ENCODE data around the gene MKRN2. TPM values are rescaled to one million over a fixed set of nuclear protein-coding genes. Genes with fewer than 3 reads are reported as not detected.
"Not testable (repeated sequence)": the region's sequence is repeated elsewhere in the genome, so short reads cannot be mapped to it uniquely, and the experiment has no call there.

The MKRN2 gene
- total RNA-seq, 4 donors from 2014 or later: 14.8 to 29.9 (median 25.1) TPM

GRCh38 chr3:12627370-12627769 lies 70.5 kb downstream of the MKRN2 start:
- no peak for ATAC-seq
- in situ Hi-C loops (cut with MboI; ENCODE audit: low sequenced_read_pairs in 4 of 4): no loop called here
- intact Hi-C loops (cut with DNase I; ENCODE audit: low total_unique reads): no loop called here
- H3K9me3 ChIP-seq: no peaks in the 10 kb centered on the region
- H3K27ac ChIP-seq: peak overlapping the region; percentile 60 to 79 (median 68)
- no peaks in the 10 kb centered on the region for H3K27me3 ChIP-seq
- peaks cover 67% of the 10 kb centered on the region in 2 donors for H3K4me1 ChIP-seq
- no peak for DNase-seq
- no peak overlapping the region for H3K4me3 ChIP-seq
- TF ChIP-seq CTCF (IDR thresholded peaks at IDR 0.05 in 4 of 5, conservative IDR thresholded peaks at IDR 0.05 in 1 of 5) (no peak), POLR2A (IDR thresholded peaks at IDR 0.05) (no peak)
- H3K36me3 ChIP-seq: no peaks in the 10 kb centered on the region

- DNase-seq (no peak), ATAC-seq (no peak)
- H3K4me3 ChIP-seq: no peak overlapping the region
- H3K27me3 ChIP-seq: no peaks in the 10 kb centered on the region
- no peaks in the 10 kb centered on the region for H3K9me3 ChIP-seq
- in situ Hi-C loops (cut with MboI; ENCODE audit: low sequenced_read_pairs in 4 of 4): no loop called here
- H3K27ac ChIP-seq: peak overlapping the region; percentile 60 to 79 (median 68)
- no peaks in the 10 kb centered on the region for H3K36me3 ChIP-seq
- H3K4me1 ChIP-seq: peaks cover 67 to 75% of the 10 kb centered on the region in 2 donors
- intact Hi-C loops (cut with DNase I; ENCODE audit: low total_unique reads): no loop called here
- TF ChIP-seq POLR2A (IDR thresholded peaks at IDR 0.05) (no peak), CTCF (IDR thresholded peaks at IDR 0.05 in 4 of 5, conservative IDR thresholded peaks at IDR 0.05 in 1 of 5) (no peak)
These were observed 71.9 kb downstream of the MKRN2 start for GRCh38 chr3:12628813-12629212.

GRCh38 chr3:12629560-12629959 lies 72.7 kb downstream of the MKRN2 start:
- in situ Hi-C loops (cut with MboI; ENCODE audit: low sequenced_read_pairs in 4 of 4) (no loop called here), intact Hi-C loops (cut with DNase I; ENCODE audit: low total_unique reads) (no loop called here)
- H3K27me3 ChIP-seq: no peaks in the 10 kb centered on the region
- peak; percentile 84 to 94 for ATAC-seq
- no peaks in the 10 kb centered on the region for H3K9me3 ChIP-seq
- H3K4me1 ChIP-seq: peaks cover 65 to 71% of the 10 kb centered on the region in 2 donors
- no peaks in the 10 kb centered on the region for H3K36me3 ChIP-seq
- no peak overlapping the region for H3K4me3 ChIP-seq
- peak in 1 of 2 donors; percentile 9 for TF ChIP-seq POLR2A (IDR thresholded peaks at IDR 0.05)
- no peak for TF ChIP-seq CTCF (IDR thresholded peaks at IDR 0.05 in 4 of 5, conservative IDR thresholded peaks at IDR 0.05 in 1 of 5)
- peak; percentile 52 to 64 for DNase-seq
- peak overlapping the region; percentile 60 to 79 (median 68) for H3K27ac ChIP-seq

GRCh38 chr3:12630292-12630691 lies 73.4 kb downstream of the MKRN2 start:
- Histone ChIP-seq H3K27ac (peak overlapping the region; percentile 60 to 79 (median 68)), H3K9me3 (no peaks in the 10 kb centered on the region), H3K27me3 (no peaks in the 10 kb centered on the region), H3K4me1 (peaks cover 59 to 68% of the 10 kb centered on the region in 2 donors), H3K36me3 (no peaks in the 10 kb centered on the region), H3K4me3 (no peak overlapping the region)
- ATAC-seq (no peak), DNase-seq (no peak)
- intact Hi-C loops (cut with DNase I; ENCODE audit: low total_unique reads) (no loop called here), in situ Hi-C loops (cut with MboI; ENCODE audit: low sequenced_read_pairs in 4 of 4) (no loop called here)
- TF ChIP-seq CTCF (IDR thresholded peaks at IDR 0.05 in 4 of 5, conservative IDR thresholded peaks at IDR 0.05 in 1 of 5): no peak
- no peak for TF ChIP-seq POLR2A (IDR thresholded peaks at IDR 0.05)

- H3K9me3 ChIP-seq; DNase-seq; H3K27me3 ChIP-seq; H3K4me3 ChIP-seq; in situ Hi-C loops (cut with MboI; ENCODE audit: low sequenced_read_pairs in 4 of 4); ATAC-seq; H3K36me3 ChIP-seq; intact Hi-C loops (cut with DNase I; ENCODE audit: low total_unique reads): not testable (repeated sequence)
- Histone ChIP-seq H3K4me1 (peaks cover 54 to 63% of the 10 kb centered on the region in 2 donors), H3K27ac (peak overlapping the region; percentile 60 to 79 (median 68))
These were observed 74.0 kb downstream of the MKRN2 start for GRCh38 chr3:12630843-12631242.
